SU-DHL-6 (cell line): ENCODE data around the gene LRRC74A.

Experiments used
- H2AFZ ChIP-seq: fragments of 200-600 bp; sonication (generic); 2 replicates; pipeline ENCODE4 v1.6.1; 2014; ENCODE audit warnings: low read depth, mild to moderate bottlenecking, moderate library complexity, mixed read lengths, antibody characterized with exemption, low read length; ENCODE audit not compliant: severe bottlenecking
- H3F3A ChIP-seq: fragments of 200-600 bp; shearing (Covaris generic); 2 replicates; pipeline ENCODE4 v1.6.0; 2016; ENCODE audit warnings: antibody characterized with exemption, mild to moderate bottlenecking; ENCODE audit not compliant: insufficient read depth
- H3K27ac ChIP-seq: fragments of 200-600 bp; sonication (generic); 2 replicates; pipeline ENCODE4 v1.5.1; 2016; ENCODE audit warnings: low read depth, mild to moderate bottlenecking, low read length, moderate library complexity, mixed read lengths
- H3K27me3 ChIP-seq: fragments of 200-600 bp; sonication (generic), shearing (Covaris generic); 2 replicates; pipeline ENCODE4 v1.6.0; 2014; ENCODE audit warnings: mild to moderate bottlenecking, low read length
- H3K36me3 ChIP-seq: fragments of 200-600 bp; sonication (generic); 2 replicates; pipeline ENCODE4 v1.6.1; 2014; ENCODE audit warnings: mild to moderate bottlenecking, low read length, mixed read lengths
- H3K4me2 ChIP-seq: fragments of 300-600, 200-600 bp; shearing (Covaris generic), sonication (generic); 2 replicates; pipeline ENCODE4 v1.6.0; 2014; ENCODE audit warnings: low read length, low read depth, mild to moderate bottlenecking; ENCODE audit not compliant: poor library complexity, severe bottlenecking
- H3K4me3 ChIP-seq: fragments of 200-600 bp; sonication (generic); 2 replicates; pipeline ENCODE4 v1.5.1; 2014; ENCODE audit warnings: antibody characterized with exemption, low read length, mild to moderate bottlenecking, mixed read lengths; ENCODE audit not compliant: insufficient read depth, poor library complexity, severe bottlenecking
- H3K79me2 ChIP-seq: fragments of 200-600 bp; sonication (generic); 2 replicates; pipeline ENCODE4 v1.6.1; 2014; ENCODE audit warnings: mild to moderate bottlenecking, low read length, moderate library complexity; ENCODE audit not compliant: insufficient read depth
- H3K9ac ChIP-seq: fragments of 200-600 bp; sonication (generic); 2 replicates; pipeline ENCODE4 v1.7.0; 2014; ENCODE audit warnings: mild to moderate bottlenecking, low read length
- H3K9me2 ChIP-seq: fragments of 200-600 bp; sonication (generic); replicated peaks from 2 replicates; pipeline ENCODE4 v1.6.1; 2014; ENCODE audit warnings: low read length; ENCODE audit not compliant: insufficient read depth
- H3K9me3 ChIP-seq: fragments of 200-600 bp; sonication (generic); 2 replicates; pipeline ENCODE4 v1.6.1; 2014; ENCODE audit warnings: low read length, mixed read lengths; ENCODE audit not compliant: insufficient read depth
- H4K20me1 ChIP-seq: fragments of 200-600 bp; sonication (generic); 2 replicates; pipeline ENCODE4 v1.6.1; 2014; ENCODE audit warnings: low read depth, mild to moderate bottlenecking, antibody characterized with exemption, low read length, moderate library complexity, mixed read lengths
- CTCF ChIP-seq: fragments of 200-600 bp; sonication (generic); IDR thresholded peaks from one replicate; pipeline ENCODE4 v1.5.1; 2017; ENCODE audit warnings: antibody characterized with exemption, mild to moderate bottlenecking, low read length, moderate library complexity; ENCODE audit not compliant: insufficient read depth, poor library complexity, severe bottlenecking
- EZH2phosphoT487 ChIP-seq: fragments of 200-600 bp; sonication (generic), shearing (Covaris generic); conservative IDR thresholded peaks from 2 replicates; pipeline ENCODE4 v1.6.1; 2018; ENCODE audit warnings: mild to moderate bottlenecking, antibody characterized with exemption, low read length, moderate library complexity, mixed read lengths

LRRC74A gene

GRCh38 chr14:76820700-76821099 lies 5.5 kb upstream of the LRRC74A start:
- no peaks in the 10 kb centered on the region for H3K9me3 ChIP-seq
- H3K9me2 ChIP-seq: no peaks in the 10 kb centered on the region
- H3K4me3 ChIP-seq: no peak overlapping the region
- H3K79me2 ChIP-seq: no peaks in the 10 kb centered on the region
- H4K20me1 ChIP-seq: no peaks in the 10 kb centered on the region
- TF ChIP-seq CTCF (no peak), EZH2phosphoT487 (no peak)
- H3K9ac ChIP-seq: no peak overlapping the region
- H2AFZ ChIP-seq: no peak overlapping the region
- H3F3A ChIP-seq: no peaks in the 10 kb centered on the region
- no peak overlapping the region for H3K4me2 ChIP-seq
- no peak overlapping the region for H3K27ac ChIP-seq
- H3K27me3 ChIP-seq: no peaks in the 10 kb centered on the region
- no peaks in the 10 kb centered on the region for H3K36me3 ChIP-seq

GRCh38 chr14:76827696-76828296 lies 1.6 kb downstream of the LRRC74A start:
- H3K36me3 ChIP-seq: no peaks in the 10 kb centered on the region
- H3K79me2 ChIP-seq: no peaks in the 10 kb centered on the region
- H3K27ac ChIP-seq: no peak overlapping the region
- no peak for TF ChIP-seq CTCF
- no peak for TF ChIP-seq EZH2phosphoT487
- no peaks in the 10 kb centered on the region for H3K9me3 ChIP-seq
- H3K4me2 ChIP-seq: no peak overlapping the region
- no peak overlapping the region for H3K4me3 ChIP-seq
- no peak overlapping the region for H3K9ac ChIP-seq
- no peak overlapping the region for H2AFZ ChIP-seq
- no peaks in the 10 kb centered on the region for H4K20me1 ChIP-seq
- no peaks in the 10 kb centered on the region for H3K27me3 ChIP-seq
- no peaks in the 10 kb centered on the region for H3F3A ChIP-seq
- no peaks in the 10 kb centered on the region for H3K9me2 ChIP-seq

GRCh38 chr14:76828339-76829012 lies 2.3 kb downstream of the LRRC74A start:
- Histone ChIP-seq H3K27me3 (no peaks in the 10 kb centered on the region), H3K9me2 (no peaks in the 10 kb centered on the region), H3K27ac (no peak overlapping the region), H3K36me3 (no peaks in the 10 kb centered on the region), H3K4me2 (no peak overlapping the region), H4K20me1 (no peaks in the 10 kb centered on the region), H2AFZ (no peak overlapping the region), H3K79me2 (no peaks in the 10 kb centered on the region), H3K4me3 (no peak overlapping the region), H3K9me3 (no peaks in the 10 kb centered on the region), H3K9ac (no peak overlapping the region), H3F3A (no peaks in the 10 kb centered on the region)
- TF ChIP-seq EZH2phosphoT487 (no peak), CTCF (no peak)
